Glomerular endothelial cell (primary cell): Measurements from ENCODE around the gene MTFR1L. TPM values are rescaled to one million over a fixed set of nuclear protein-coding genes. Genes with fewer than 3 reads are reported as not detected.

Source experiments
- DNase-seq: peaks from one replicate; pipeline ENCODE4 v3.0.0-alpha.2; 2011; ENCODE audit warnings: low read depth, low spot score; ENCODE audit errors: extremely low read depth
- total RNA-seq: library from RNA; depleted of rRNA; stranded (reverse); fragments of >200 nt; gene quantifications from 2 replicates; pipeline ENCODE4 v1.2.3, GENCODE V29; 2015

The MTFR1L gene
- total RNA-seq, 1 donor from 2014 or later = 39.0 TPM

DNA sequence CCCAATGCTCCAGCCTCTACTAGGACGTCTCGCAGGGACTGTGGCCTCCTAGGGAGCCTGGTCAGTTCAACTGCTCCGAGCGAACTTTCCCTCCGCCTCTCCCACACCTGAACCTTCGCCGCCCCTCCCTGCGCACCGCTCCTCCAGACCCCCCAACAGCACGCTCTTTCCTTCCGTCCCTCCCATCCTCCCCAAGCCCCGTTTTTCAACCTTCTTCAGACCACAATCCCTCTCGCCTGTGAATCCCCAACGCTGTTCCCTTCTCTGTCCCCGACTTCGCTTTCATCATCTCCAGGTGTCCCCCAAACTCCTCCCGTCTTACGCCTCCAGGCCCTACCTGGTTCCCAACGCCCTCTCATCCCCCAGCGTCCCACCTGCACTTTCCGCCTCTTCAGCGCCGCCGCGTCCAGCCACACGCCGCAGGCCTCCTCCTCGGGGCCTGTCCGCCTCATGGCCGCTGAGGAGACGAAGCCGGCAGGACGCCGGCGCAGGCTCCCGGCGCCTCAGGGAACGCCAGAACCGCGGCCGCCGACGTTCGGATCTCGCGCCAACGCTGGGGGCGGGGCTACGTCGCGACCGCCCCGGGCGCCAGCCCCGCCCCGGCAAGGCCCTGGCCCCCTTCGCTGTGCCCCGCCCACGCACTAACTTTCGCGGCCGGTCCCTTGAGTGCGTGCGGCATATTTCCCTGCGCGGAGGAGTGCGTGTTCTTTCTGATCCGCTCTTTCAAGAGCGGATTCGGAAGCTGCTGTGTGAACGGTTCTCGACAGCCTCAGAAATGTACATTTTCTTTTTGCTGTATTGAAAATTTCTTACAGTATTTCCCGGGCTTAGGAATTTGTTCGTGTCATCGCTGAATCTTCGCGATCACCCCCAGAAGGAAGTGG, 39.4 kb downstream of the MTFR1L start, which contains the start of gene AUNIP:
Gene AUNIP, minus strand, starts transcription at position 552 of the 884 bp plus-strand sequence. Its CDS starts 100 bp downstream, at position 452.
- peak; percentile 22 for DNase-seq

DNA sequence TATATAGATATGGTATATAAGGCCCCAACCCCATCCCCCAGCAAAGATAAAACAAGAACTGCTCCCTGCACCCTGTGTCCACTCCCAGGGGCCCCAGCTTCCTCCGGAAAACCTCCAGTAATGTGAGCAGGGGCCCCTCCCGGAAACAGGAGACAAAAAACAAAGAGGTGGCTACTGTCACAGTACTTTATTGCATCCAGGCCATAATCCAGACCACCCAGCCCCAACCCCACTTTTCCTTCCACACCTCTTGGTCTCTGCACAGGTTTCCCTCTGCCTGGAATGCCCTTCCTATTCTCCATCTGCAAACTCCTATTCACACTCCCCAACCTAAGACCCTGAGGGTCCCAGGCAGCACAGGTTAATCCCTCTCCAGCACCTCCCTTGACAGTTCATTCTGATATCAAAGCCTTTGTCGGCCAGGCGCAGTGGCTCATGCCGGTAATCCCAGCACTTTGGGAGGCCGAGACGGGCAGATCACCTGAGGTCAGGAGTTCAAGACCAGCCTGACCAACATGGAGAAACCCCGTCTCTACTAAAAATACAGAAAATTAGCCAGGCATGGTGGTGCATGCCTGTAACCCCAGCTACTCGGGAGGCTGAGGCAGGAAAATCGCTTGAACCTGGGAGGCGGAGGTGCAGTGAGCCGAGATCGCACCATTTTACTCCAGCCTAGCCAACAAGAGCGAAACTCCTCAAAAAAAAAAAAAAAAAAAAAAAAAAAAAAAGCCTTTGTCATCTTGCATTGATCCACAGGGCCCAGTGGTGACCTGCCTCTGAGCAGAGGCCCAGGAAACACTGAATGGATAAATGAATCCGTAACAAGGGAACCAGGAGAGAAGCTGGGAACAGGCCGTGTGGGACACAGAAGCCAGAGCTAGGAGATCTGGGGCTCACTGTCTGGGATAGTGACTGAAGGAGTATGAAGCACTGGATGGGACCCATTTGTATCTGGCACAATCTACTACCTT, 41.8 kb downstream of the MTFR1L start:
- no peak for DNase-seq

DNA sequence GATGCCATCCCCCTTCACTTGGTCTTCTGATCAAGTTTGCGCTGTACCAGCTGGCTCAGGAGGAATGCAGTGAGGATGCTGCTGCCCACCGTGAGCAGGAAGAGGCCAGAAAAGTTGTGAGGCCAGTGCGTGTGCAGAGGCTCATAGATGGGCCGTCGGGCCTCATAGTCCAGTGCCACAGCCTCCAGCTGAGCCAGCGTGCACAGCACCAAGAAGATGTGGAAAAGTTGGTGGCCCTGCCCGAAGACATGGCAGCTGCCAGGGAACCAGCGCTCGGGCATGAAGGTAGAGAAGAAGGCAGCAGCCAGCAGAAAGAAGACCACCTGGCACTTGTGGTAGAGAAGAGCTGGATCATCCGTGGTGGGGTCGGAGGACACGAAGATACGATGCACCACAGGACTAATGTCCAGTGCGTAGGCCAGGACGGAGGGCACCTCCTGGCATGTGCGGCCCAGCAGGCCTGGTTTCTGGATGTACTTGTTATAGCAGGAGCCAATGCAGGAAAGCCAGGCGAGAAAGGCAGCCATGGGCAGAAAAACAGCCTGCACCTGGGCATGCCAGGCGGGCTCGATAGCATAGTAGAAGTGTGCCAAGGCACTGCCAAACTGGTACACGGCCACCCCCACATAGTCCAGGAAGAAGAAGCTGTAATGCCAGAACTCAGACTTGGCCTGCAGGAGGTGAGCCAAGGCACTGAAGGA, 43.2 kb downstream of the MTFR1L start:
- DNase-seq = no peak

GRCh38 chr1:25863486-25864262, 43.9 kb downstream of the MTFR1L start:
- DNase-seq = no peak

DNA sequence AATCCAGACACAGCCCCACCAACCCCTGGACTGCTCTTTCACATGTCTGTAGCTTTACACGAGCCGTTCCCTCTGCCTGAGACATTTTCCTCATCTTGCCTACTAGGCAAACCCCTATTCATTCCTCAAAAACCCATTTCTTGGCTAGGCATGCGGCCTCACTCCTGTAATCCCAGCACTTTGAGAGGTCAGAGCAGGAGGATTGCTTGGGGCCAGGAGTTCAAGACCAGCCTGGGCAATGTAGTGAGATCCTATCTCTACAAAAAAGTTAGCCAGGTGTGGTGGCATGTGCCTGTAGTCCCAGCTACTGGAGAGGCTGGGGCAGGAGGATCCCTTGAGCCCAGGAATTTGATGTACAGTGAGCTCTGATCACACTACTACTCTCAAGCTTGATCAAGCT, 44.7 kb downstream of the MTFR1L start:
- DNase-seq = no peak

DNA sequence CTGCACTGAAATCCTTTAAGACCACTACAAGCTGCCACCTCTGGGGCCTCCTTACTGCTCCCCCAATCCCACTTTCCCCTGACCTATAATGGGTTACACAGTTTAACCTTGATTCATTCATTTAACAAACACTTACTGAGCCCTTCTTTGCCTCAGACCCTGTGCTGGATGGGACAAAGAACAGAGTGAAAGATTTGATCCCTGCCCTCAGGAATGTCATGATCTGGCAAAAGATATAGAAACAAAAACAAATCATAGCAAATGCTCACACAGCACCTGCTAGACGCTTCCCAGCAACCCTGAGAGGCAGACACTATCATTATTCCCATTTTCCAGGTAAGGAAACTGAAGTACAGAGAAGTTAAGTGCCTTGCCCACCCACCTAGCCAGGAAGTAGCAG, 46.5 kb downstream of the MTFR1L start:
- no peak for DNase-seq

- DNase-seq = no peak
Observed at GRCh38 chr1:25867210-25867991, 47.6 kb downstream of the MTFR1L start.

DNA sequence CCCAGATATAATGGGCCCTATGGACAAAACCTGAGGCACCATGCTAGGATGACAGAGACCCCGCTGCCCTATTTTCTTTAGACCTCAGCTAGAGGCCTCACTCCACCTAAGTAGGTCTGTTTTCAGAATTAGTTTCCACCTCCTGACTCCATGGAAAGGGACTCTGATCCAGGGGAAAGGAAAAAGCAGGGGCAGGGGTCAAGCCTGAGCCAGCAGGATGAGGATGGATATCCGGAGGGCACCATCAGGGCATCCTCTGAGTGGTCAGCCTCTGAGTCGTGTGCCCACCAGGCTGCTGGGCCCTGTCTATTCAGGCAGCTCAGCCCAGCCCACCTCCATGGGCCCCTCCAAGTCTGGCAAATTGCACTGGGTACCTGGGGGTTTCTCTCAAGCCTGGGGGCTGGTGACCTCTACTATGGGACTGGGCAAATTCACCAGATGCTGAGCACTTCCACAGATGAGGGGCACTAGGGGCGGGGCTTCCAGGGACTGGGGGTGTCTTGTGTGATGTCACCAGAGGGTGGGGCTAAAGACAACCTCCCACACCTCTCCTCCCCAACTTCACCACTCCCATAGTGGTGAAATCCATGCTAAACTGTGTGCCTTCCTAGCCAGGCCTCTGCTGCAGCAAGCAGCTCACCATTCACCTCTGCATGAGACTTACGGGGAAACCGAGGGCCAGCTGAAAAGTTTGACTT, 50.3 kb downstream of the MTFR1L start:
- DNase-seq = no peak

GRCh38 chr1:25870614-25871013, 50.9 kb downstream of the MTFR1L start:
- no peak for DNase-seq

DNA sequence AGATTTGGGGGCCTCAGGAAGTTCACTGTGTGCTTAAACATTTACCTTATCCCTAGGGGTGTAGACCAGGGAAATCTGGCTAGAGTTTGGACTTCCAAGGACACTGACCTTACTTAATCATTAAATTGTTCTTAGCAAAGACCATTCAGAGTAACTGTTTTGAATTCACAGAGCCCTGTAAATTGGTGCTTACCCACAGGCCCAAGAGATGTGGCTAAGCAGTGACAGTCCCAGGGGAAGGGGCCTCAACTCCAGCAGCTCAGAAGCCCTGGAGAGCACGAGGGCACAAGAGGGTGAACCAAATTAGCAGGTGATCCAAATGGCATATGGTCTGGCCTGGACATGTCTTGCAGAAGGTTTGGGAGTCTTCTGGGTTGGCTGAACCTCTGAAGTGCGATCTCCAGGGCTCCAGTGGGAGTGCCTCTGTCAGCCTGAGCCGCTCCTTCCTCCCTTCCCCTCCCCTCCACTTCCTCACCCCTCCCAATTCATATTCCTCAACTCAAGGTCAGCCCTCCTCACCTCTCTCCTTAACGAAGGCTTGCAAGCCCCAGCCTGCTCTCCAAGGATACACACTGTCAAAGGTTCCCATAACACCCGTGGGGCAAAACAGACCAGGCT, 51.4 kb downstream of the MTFR1L start:
- DNase-seq = no peak

- DNase-seq = no peak
Observed at GRCh38 chr1:25871704-25872494, 52.1 kb downstream of the MTFR1L start.

- DNase-seq = no peak
Observed at GRCh38 chr1:25872713-25873112, 53.0 kb downstream of the MTFR1L start.

DNA sequence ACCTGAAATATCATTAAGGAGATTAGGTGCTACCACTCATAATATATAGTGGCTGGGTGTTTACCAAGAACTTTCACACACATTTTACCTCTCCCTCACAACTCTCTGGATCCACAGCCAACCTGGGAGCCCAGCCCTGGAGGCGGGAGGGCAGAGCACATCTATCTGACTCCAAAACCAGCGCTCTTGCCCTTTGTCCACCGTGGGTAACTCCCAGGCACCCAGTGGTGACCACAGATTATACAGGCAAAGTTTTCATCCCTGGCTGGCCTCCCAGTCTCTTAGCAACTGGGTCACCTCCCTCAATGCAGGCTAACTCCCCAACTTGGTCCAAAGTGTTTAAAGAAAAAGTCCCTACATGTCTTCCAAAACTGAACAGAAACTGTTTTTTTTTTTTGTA, 53.4 kb downstream of the MTFR1L start:
- no peak for DNase-seq

GRCh38 chr1:25874209-25874608, 54.5 kb downstream of the MTFR1L start:
- DNase-seq = no peak

- no peak for DNase-seq
Observed at GRCh38 chr1:25874635-25875153, 54.9 kb downstream of the MTFR1L start.

- DNase-seq = no peak
Observed at GRCh38 chr1:25875154-25875855, 55.6 kb downstream of the MTFR1L start, which contains the start of gene PAQR7. Gene PAQR7, minus strand, starts transcription at chr1:25875708. Its CDS starts 11,869 bp downstream, at chr1:25863839.
